ENCODE measurements around the gene GADD45A. TPM values are rescaled to one million over a fixed set of nuclear protein-coding genes. Genes with fewer than 3 reads are reported as not detected.

The GADD45A gene
- total RNA-seq (2021) (20.8 to 34.5 TPM (median 24.0 TPM) in 3 replicates), Bru-seq, nascent RNA (percentile 95 among the genes with signal in this experiment)
- long read RNA-seq, experiment 1, transcript GADD45A-202 (4 exons, 1,496 nt), result major isoform, 33 of 49 reads
- long read RNA-seq, experiment 1, partial matches to known transcripts, result 8 of 49 reads
- long read RNA-seq, experiment 1, other reads (novel, unspliced or antisense), result 5 of 49 reads
- long read RNA-seq, experiment 2, transcript GADD45A-202 (4 exons, 1,496 nt), result major isoform, 20 of 30 reads
- long read RNA-seq, experiment 2, partial matches to known transcripts, result 4 of 30 reads
- long read RNA-seq, experiment 2, other reads (novel, unspliced or antisense), result 5 of 30 reads
- long read RNA-seq, experiment 3, partial matches to known transcripts, result 7 of 11 reads
- long read RNA-seq, experiment 3, other reads (novel, unspliced or antisense), result 0 of 11 reads

- H3K36me3 Mint-ChIP-seq, result peaks cover 13% of the 10 kb centered on the region
- H3K27ac Mint-ChIP-seq, result peak within 1 kb of the TSS; percentile 17
- H3K4me1 Mint-ChIP-seq, result peaks cover 28% of the 10 kb centered on the region
- DNase-seq (ENCODE audit: low spot score) (peak; percentile 98), ATAC-seq (peak; percentile 95)
- H3K27me3 Mint-ChIP-seq (ENCODE audit: low read depth), result no peaks in the 10 kb centered on the region
- POLR2A ChIA-PET, result interaction anchor here (0.6 to 2.1 kb wide), 21 partner anchors 8 to 819 kb away, joined by 3 to 17 read pairs (median 5); no protein-coding TSS in a partner anchor
- peak within 1 kb of the TSS; percentile 88 for H3K4me3 Mint-ChIP-seq
- CTCF ChIA-PET, result interaction anchor here (0.5 to 3.6 kb wide), 23 partner anchors 10 to 689 kb away, joined by 3 to 46 read pairs (median 4); no protein-coding TSS in a partner anchor
- H3K9me3 Mint-ChIP-seq, result no peaks in the 10 kb centered on the region
- no peak for TF ChIP-seq ZSCAN18 (CRISPR knock-in tag; IDR thresholded peaks at IDR 0.05)
- TF ChIP-seq FOXJ3 (CRISPR knock-in tag; IDR thresholded peaks at IDR 0.05; ENCODE audit: borderline replicate concordance), result no peak
- TF ChIP-seq CTCF (IDR thresholded peaks at IDR 0.05), result no peak
- TF ChIP-seq ZNF317 (CRISPR knock-in tag; IDR thresholded peaks at IDR 0.05; ENCODE audit: borderline replicate concordance, low read depth), result no peak
- TF ChIP-seq SMAD4 (CRISPR knock-in tag; IDR thresholded peaks at IDR 0.05), result no peak
- 0 out of 2 replicates have a peak, but pooled peaks have one; percentile 10 for TF ChIP-seq USF1 (CRISPR knock-in tag; IDR thresholded peaks at IDR 0.05)
- no peak for TF ChIP-seq NFYB (CRISPR knock-in tag; conservative IDR thresholded peaks at IDR 0.05; ENCODE audit: low read depth)
- peak; percentile 67; the same call in 1 of the 2 replicates for TF ChIP-seq NFE2L1 (CRISPR knock-in tag; IDR thresholded peaks at IDR 0.05)
- no peak for TF ChIP-seq RELA (CRISPR knock-in tag; IDR thresholded peaks at IDR 0.05; ENCODE audit: borderline replicate concordance)
- peak; percentile 74 for TF ChIP-seq HMGXB4 (CRISPR knock-in tag; IDR thresholded peaks at IDR 0.05)
- TF ChIP-seq AFF4 (CRISPR knock-in tag; IDR thresholded peaks at IDR 0.05; ENCODE audit: borderline replicate concordance), result peak; percentile 51; the same call in 1 of the 2 replicates
- peak; percentile 83; the same call in 1 of the 2 replicates for TF ChIP-seq ARID4B (CRISPR knock-in tag; IDR thresholded peaks at IDR 0.05; ENCODE audit: borderline replicate concordance)
- TF ChIP-seq NFATC4 (CRISPR knock-in tag; IDR thresholded peaks at IDR 0.05), result no peak
- TF ChIP-seq ZNF423 (CRISPR knock-in tag; IDR thresholded peaks at IDR 0.05), result no peak
- no peak for TF ChIP-seq TEAD4 (CRISPR knock-in tag; IDR thresholded peaks at IDR 0.05)
- no peak for TF ChIP-seq ZNF512 (CRISPR knock-in tag; IDR thresholded peaks at IDR 0.05; ENCODE audit: borderline replicate concordance)
- peak; percentile 48; the same call in 1 of the 2 replicates for TF ChIP-seq ZBTB43 (CRISPR knock-in tag; IDR thresholded peaks at IDR 0.05)
- peak; percentile 79; the same call in 1 of the 2 replicates for TF ChIP-seq ZNF232 (CRISPR knock-in tag; IDR thresholded peaks at IDR 0.05)
Measured at GRCh38 chr1:67685067-67685557, at the start of gene GADD45A. Gene GADD45A (plus strand): TSS chr1:67685201. CDS start chr1:67685495, 294 bp downstream.

Measured in WTC11 (cell line).